ENCODE results near the gene BNIP2.
"Not testable (repeated sequence)": the region's sequence is repeated elsewhere in the genome, so short reads cannot be mapped to it uniquely, and the experiment has no call there.

BNIP2 gene, protein sequence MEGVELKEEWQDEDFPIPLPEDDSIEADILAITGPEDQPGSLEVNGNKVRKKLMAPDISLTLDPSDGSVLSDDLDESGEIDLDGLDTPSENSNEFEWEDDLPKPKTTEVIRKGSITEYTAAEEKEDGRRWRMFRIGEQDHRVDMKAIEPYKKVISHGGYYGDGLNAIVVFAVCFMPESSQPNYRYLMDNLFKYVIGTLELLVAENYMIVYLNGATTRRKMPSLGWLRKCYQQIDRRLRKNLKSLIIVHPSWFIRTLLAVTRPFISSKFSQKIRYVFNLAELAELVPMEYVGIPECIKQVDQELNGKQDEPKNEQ

DNA sequence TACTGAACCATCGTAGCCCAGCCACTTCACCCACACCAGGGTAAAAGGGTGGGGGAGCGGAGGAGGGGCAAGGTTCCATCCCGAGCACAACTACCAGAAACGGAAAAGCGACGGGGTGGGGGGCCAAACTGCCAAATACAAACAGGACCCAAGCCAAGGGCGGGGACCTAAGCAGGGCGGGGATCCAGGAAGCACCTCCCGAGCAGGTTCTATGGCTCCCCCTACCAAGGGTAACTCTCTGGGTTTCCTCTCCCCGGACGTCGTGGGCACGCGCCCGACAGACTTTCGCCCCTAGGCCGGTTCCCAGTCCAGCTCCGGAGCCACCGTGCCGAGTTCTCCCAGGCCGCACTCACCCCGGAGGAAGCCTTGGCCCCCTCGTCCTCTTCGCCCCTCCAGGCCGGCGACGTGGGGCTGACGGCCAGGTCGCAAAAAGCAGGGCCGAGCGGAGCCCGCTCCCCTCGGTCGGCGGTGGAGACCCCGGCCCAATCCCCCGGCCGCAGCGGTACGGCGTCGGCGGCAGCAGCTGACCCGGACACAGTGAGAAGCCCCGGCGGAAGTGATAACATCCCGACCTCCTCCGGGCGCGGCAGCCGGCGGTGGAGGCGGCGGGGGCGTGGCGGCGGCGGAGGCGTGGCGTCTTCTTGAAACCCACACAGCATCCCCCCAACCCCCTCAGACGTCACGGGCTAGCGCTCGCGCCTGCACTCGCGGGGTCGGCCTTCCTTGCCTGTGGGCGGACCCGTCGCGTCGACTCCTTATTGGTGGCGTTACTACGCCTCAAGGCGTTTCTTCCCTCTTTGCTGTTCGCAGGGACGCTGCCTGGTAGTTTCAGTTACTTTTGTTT, at the start of gene BNIP2:
BNIP2 (minus strand) TSS at position 539 of the 844 bp plus-strand sequence. CDS start 6,863 bp downstream, outside the sequence.
- peak; percentile 91 for DNase-seq

DNA sequence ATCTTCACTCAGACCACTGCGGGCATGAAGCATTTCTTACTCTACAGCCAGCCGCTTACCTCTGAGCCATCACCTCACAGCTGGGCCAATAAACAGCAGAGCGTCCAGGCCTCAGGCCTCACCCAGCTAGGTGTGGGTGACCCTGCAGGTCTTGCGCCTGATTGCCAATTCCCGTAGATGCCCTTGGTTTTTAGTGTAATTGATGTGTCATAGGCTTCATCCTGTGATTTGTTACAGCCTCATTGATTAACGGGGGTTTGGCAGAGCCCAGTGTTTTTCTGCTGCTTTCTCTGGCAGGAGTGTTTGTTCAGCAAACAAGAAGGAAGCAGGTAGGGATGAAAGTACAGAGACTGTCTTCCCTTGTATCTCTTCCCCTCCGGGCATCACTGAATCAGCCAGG, 49.6 kb upstream of the BNIP2 start:
- DNase-seq, result no peak

DNA sequence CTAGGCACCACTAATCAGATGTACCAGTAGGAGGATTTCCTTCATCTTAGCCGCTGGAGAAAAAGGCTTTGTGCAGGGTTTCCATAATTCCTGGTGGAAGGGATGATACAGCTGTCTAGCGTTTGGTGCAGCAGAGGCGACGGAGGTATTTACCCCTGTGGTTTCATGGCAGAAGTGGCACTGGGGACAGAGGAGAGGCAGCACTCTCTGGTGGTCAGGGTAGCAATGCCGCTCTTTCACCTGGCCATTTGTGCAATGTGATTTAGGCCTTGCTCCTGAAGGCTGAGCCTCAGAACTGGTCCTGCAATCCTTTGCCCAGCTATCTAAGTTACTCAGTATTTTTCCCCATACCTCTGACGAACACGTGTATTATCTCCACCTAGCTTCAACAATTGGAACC, 47.1 kb upstream of the BNIP2 start:
- no peak for DNase-seq

DNA sequence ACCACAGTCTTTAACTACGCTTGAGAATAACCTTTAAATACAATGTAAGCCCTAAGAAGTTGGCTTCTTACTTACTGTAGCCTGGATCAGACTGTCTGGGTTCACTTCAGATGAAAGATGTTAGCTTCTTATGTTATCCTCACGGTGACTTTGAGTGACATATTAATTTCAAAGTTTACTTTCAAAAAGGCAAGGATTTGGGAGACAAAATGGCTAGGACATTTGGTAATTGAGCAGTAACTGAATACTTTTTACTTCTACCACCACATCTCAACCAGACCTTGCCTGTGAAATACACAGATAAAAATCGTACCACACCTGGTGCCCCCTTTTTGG, 36.0 kb upstream of the BNIP2 start:
- no peak for DNase-seq

DNA sequence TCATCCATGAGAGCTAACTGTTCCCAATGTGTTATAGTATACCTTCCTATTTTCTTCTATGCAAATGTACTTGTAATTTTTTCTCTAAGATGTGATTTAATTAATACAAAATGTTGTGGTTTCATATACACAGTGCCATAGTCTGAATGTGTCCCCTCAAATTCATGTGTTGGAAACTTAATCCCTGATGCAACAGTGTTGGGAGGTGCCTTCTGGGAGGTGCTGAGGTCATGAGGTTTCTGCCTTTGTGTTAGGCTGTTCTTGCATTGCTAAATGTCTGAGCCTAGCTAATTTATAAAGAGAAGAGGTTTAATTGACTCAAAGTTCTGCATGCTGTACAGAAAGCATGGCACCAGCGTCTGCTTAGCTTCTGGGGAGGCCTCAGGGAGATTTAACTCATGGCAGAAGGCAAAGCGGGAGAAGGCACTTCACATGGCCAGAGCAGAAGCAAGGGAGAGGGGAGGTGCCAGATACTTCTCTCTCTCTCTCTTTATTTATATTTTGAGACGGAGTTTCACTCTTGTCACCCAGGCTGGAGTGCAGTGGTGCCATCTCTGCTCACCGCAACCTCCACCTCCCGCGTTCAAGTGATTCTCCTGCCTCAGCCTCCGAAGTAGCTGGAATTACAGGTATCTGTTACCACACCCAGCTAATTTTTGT, 34.7 kb upstream of the BNIP2 start:
- DNase-seq, result no peak

DNA sequence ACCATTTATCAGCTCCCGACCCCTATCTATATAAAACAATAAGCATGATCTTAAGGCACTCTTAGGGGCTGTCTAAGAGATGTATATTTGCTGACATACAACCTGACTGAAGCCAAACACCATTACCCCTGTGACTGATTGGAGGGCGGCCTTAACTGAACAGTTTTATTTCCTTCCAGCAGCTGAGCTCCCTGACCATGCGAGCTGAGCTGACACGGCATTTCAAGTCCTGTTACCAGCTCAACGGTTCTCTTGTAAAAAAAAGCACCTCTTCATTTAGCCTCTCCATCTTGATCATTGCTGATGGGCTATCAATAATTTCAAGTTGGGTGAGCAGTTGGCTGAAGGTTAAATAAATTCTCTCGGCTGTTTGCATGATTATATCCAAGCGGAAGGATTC, 33.4 kb upstream of the BNIP2 start:
- DNase-seq, result no peak

DNA sequence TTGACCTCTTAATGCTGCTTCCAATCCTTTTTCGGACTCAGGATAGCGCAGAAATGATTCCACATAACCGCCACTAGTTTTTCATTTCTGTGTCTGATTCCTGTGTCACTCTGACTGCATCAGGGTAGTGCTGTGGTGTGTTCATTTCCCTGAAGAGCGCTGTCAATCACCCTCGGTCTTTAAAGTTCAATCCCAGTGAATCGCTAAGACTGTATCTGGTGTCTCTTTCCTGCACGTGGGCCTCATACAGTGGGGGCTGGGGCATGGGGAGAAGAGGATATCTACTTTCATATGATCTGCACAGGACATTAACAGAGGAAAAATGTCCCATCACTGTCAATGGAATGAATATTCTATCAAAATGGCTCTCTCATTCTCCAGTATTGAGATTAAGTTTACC, 32.9 kb upstream of the BNIP2 start:
- DNase-seq, result no peak

DNA sequence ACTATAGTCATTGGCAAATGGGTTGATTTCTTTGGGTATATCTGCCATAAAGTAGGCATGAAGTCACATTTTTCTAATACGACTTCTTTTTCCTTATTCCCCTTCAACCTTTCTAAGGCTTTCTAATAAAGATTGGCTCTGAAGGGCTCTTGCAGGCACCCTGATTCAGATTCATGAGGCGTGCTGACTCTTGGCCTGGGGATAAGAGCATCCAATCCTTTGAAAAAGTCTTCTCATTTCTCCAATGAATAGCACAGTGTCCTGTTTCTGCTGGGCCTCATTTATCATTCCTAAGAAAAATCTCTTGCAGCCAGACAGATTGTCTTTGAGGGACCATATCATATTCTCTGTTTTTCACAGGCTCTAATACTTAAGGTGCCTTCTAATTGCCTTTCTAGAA, 32.3 kb upstream of the BNIP2 start:
- DNase-seq, result no peak

DNA sequence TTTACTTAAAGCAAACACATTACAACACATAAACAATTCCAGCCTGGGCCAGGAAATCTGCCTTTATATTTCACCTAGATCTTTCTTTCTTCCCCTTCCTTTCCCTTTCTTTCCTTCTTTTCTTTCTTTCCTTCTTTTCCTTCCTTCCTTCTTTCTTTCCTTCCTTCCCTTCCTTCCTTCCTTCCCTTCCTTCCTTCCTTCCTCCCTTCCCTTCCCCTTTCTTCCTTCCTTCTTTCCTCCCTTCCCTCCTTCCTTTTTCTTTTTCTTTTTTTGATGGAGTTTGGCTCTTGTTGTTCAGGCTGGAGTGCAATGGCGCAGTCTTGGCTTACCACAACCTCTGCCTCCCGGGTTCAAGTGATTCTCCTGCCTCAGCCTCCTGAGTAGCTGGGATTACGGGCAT, 24.1 kb upstream of the BNIP2 start:
- DNase-seq, result no peak

DNA sequence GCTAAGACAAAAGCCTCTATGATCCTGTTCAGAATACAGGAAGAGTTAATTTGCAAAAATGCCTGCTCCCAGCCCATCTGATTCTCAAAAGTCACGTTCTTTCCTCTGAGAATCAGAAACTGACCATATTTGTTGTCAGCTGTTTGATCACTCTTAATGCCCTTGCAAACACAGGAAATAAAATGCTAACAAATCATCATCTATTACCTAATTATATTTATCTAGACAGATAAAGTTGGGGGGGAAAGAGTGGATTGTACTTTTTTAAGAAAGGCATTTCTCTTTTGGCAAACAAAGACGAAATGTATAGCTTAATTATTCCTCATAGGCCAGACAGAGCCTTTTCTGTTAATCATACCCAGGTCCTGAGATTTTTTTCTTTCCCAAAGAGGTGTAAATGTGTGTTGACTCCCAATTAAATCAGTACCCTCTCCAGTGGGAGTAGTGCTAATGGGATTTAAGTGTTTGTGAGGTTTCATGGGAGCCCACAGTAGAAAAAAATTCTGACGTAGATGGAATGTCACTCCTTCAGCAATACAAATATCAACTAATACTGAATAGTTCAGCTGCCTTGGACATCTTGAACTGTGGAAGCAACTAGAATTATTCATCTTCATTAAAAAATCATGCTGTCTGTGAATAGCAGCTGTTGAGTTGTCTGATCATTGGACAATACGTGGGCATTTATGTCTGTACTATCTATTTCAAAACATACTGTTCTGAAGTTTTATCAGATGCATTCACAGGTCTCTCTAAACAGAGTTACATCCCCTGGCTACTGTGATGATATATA, 22.5 kb upstream of the BNIP2 start:
- DNase-seq, result no peak

DNA sequence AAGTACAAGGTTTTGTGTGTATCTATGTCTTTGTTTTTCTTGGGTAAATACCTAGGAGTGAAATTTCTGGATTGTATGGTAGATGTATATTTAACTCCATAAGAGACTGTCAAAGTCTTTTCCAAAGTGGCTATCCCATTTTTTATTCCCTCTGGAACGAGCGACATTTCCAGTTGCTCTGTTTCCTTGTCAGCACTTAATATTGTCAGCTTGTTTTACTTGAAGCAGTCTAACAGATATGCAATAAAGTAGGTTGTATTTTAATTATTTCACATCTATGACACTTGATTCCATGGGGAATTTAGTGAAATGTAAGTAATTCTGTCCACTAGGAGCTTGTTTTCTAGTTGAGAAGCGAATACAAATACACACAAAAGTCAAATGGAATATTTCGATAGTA, 18.5 kb upstream of the BNIP2 start:
- DNase-seq, result no peak

DNA sequence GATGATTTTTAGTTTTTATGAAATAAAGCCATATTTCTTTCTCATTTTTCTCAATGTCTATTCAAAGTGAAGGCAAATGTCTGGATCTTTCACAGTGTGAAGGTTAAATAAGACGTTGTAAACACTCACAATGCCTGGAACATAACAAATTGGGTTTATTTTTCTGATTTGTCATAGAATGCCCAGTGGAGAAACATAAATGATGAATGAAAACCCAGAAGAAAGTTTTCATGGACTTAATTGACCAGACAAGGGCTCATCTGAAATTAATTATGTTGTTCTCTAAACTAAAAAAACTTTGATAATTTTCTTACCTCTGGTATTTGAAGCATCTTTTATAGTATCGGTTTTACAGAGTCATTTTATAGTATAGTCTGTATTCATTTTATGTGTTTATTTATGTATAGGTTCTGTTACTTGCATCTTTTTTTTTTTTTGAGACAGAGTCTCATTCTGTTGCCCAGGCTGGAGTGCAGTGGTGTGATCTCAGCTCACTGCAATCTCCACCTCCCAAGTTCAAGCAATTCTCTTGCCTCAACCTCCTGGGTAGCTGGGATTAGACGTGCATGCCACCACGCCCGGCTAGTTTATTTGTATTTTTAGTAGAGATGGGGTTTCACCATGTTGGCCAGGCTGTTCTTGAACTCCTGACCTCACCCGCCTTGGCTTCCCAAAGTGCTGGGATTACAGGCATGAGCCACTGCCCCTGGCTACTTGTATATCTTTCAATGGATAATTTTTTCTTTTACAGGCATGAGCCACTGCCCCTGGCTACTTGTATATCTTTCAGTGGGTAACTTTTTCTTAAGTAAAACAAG, 15.1 kb upstream of the BNIP2 start:
- no peak for DNase-seq

DNA sequence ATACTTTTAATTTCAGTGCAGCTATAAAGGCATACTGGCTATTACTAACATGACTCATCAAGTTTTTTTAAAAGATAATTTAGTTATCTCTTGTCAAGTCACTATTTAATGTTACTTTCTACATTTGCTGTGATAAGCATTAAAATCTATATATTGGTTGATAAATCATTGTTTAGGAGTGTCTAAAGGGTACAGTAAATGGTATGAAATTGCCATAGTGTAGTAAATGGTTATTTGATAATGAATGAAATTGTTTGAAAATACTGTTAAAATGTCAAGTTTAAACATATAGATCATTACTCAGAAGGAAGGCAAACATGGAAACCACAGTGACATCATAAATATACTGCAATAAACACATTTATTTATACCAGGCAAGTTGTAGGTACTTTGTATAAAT, 13.2 kb upstream of the BNIP2 start:
- DNase-seq, result no peak

DNA sequence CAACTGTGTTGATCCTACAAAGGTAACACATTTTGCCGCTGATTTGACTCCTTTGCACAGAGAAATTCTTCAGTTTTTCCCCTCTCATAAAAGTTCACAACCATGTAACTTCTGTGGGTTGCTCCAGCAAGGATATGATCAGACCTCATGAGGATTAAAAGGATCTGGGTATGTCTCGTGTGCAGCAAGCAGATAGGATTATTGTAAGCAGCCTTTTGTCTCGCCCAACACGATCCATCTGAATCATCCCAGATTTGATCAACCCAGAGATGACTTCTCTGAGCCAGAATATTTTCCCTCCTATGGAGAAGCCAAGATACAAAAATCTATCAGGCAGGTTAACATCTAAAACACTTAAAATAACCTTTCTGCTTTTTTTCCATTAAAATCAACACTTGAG, 12.8 kb upstream of the BNIP2 start:
- DNase-seq, result no peak

DNA sequence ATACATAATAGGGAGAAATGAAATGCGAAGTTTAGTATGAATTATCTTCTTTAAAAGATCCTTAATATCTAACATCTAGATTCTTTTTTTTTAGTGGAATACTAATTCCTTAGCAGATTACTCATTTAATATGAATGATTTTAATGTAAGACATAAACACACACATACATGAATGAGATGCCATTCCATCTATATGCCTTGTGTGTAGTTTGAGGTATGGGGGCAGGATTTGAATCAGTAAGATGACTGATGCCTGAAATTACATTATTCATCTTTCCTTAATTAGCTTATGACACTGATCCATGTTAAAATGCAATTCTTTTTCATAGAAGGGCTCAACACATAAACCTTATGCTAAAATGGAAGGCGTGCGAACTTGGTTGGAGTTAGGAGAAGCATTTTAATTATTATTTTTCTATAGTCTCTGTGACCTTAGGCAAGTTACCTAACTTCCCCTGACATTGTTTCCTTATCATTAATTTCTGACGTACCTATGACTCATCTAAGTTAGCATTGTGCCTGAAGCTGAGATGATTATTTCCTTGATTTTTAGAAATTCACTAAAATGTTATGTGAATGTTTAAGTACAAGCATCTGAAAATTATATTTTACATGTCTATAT, 10.8 kb upstream of the BNIP2 start:
- DNase-seq, result no peak

DNA sequence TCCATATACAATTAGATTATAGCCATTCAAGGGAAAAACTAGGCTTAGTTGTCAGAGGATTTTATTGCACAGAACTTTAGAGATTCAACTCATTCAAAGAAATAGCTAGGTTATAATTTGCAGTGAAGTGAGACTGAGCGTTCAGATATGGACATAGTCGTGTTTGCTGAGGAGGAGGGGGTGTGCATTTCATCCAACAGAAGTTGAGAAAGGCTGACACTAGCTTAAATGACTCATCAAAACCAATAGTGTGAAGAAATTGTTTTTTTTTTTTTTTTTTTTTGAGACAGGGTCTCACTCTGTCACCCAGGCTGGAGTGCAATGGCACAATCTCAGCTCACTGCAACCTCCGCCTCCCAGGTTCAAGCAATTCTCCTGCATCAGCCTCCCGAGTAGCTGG, 8.9 kb upstream of the BNIP2 start:
- DNase-seq, result not testable (repeated sequence)

DNA sequence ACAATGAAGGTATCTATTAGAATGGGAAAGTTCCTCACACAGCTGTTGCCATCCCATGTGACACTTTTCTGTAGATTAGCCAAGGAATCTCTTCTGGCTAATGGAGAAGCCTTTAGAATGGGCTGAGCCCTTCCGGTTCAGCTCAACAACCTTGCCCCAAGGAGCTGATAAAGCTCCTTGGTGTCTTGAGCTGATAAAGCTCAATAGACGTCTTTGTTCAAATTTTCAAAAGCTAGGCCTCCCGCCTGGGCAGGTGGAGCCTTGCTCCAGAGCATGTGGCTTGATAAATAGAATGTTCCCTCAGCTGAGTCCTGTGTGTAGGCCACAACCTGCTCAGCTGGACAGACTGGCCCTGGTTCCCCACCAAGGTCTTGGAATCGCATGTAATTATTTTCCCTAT, 7.2 kb upstream of the BNIP2 start:
- DNase-seq, result no peak

DNA sequence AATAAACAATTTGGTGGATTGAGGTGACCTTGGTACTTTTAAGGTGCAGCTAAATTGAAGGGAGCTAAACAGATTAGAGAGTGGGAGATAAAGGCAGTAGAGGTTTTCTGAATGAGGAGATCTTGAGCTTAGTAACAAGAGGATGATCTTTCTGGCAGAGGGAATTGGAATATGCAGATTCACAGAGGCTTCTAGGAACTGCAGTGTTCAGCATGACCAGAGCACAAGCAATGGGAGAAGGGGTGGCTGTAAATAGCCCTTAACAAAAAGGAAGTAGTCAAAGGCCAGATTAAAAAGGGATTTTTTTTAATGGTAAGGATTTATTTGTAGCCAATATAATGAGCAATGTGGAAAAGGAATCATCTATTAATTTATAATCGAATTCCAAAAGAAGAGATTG, 5.7 kb upstream of the BNIP2 start:
- no peak for DNase-seq

DNA sequence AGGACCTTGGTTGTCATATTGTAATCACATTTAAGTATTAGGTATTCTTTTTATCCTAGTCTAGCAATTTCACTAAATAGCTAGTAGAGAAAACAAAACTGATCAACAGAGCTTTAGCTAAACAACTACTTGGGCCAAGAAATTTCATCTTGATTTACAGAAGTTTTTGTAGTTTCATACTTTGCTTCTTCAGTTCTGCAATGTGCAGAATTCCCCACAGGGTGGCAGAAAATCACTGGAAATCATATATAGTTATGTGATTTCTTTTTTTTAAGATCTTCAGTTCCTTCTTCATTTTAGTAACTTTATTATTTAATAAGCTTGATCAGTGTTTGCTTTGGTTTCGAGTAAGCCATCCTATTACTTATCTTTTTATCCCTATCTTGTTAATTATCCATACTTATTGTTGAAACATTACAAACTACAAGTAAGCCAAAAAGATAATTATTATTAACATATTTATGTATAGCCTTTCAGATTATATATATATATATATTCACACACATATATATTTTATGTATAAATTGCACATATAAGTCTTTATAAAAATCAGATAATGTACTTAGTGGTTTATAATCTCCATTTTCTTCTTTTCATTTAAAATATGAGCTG, 2.2 kb upstream of the BNIP2 start:
- peak; percentile 4 for DNase-seq

DNA sequence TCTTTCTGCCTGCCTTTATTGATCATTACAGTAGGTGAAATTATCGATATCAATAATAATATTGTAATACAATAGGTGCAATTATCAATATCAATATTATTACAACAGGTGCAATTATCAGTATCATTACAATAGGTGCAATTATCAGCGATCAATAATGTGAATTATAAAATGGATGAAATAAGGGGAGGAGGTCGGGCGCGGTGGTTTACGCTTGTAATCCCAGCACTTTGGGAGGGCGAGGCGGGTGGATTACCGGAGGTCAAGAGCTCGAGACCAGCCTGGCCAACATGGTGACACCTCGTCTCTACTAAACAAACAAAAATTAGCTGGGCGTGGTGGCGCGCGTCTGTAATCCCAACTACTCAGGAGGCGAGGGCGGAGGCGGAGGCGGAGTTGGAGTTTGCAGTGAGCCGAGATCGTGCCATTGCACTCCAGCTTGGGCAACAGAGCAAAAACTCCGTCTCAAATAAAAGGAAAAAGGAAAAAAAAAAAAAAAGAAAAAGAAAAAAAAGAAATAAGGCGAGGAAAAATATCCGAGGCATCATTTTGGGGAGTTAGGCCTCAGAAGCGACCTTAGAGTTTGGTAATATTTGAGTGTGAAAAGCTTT, 611 bp upstream of the BNIP2 start:
- DNase-seq, result peak; percentile 29

DNA sequence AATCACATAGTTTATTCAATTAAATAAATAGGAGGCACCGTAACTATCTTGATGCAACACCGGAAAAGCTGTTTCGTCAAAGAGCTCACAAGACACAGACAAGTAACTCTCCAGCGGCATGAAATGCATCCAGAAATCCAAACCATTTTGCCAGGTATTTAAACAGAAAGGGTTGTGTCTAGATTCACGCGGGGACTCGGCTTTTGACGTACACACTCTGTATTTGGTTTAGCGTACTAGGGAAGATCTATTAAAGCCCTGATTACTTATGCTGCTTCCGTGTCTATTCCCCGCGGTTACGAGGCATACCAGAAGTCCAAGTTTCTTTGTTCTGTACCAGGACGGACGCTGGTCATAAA, 718 bp downstream of the BNIP2 start:
- DNase-seq, result no peak
